ENCODE measurements around the gene MDGA2.
"Not testable (repeated sequence)": the region's sequence is repeated elsewhere in the genome, so short reads cannot be mapped to it uniquely, and the experiment has no call there.

MDGA2 gene

GRCh38 chr14:47297374-47297773 lies 378.0 kb downstream of the MDGA2 start:
- H3K27me3 ChIP-seq (replicated peaks; ENCODE audit: control insufficient read depth, insufficient read depth, low read length) = no peaks in the 10 kb centered on the region
- H3K4me3 ChIP-seq (replicated peaks; ENCODE audit: low read depth, low read length) = no peak overlapping the region
- no peaks in the 10 kb centered on the region for H3K36me3 ChIP-seq (ENCODE audit: control insufficient read depth, insufficient read depth, low read length)
- no peak for DNase-seq (ENCODE audit: extremely low read depth, insufficient read length)
- TF ChIP-seq CTCF (IDR thresholded peaks at IDR 0.05; ENCODE audit: insufficient read depth, low read length, poor library complexity, severe bottlenecking) = no peak

GRCh38 chr14:47284283-47284682 lies 391.1 kb downstream of the MDGA2 start:
- no peaks in the 10 kb centered on the region for H3K36me3 ChIP-seq (ENCODE audit: control insufficient read depth, insufficient read depth, low read length)
- no peak for DNase-seq (ENCODE audit: extremely low read depth, insufficient read length)
- no peak for TF ChIP-seq CTCF (IDR thresholded peaks at IDR 0.05; ENCODE audit: insufficient read depth, low read length, poor library complexity, severe bottlenecking)
- H3K4me3 ChIP-seq (replicated peaks; ENCODE audit: low read depth, low read length) = no peak overlapping the region
- H3K27me3 ChIP-seq (replicated peaks; ENCODE audit: control insufficient read depth, insufficient read depth, low read length) = no peaks in the 10 kb centered on the region

GRCh38 chr14:47281761-47282160 lies 393.6 kb downstream of the MDGA2 start:
- H3K4me3 ChIP-seq (replicated peaks; ENCODE audit: low read depth, low read length); H3K36me3 ChIP-seq (ENCODE audit: control insufficient read depth, insufficient read depth, low read length); H3K27me3 ChIP-seq (replicated peaks; ENCODE audit: control insufficient read depth, insufficient read depth, low read length); DNase-seq (ENCODE audit: extremely low read depth, insufficient read length): not testable (repeated sequence)

- H3K36me3 ChIP-seq (ENCODE audit: control insufficient read depth, insufficient read depth, low read length) = no peaks in the 10 kb centered on the region
- H3K27me3 ChIP-seq (replicated peaks; ENCODE audit: control insufficient read depth, insufficient read depth, low read length) = no peaks in the 10 kb centered on the region
- no peak overlapping the region for H3K4me3 ChIP-seq (replicated peaks; ENCODE audit: low read depth, low read length)
- peak; percentile 68 for TF ChIP-seq CTCF (IDR thresholded peaks at IDR 0.05; ENCODE audit: insufficient read depth, low read length, poor library complexity, severe bottlenecking)
- no peak for DNase-seq (ENCODE audit: extremely low read depth, insufficient read length)
These were observed 397.1 kb downstream of the MDGA2 start for GRCh38 chr14:47278233-47278842.

- no peaks in the 10 kb centered on the region for H3K36me3 ChIP-seq (ENCODE audit: control insufficient read depth, insufficient read depth, low read length)
- no peak for DNase-seq (ENCODE audit: extremely low read depth, insufficient read length)
- H3K4me3 ChIP-seq (replicated peaks; ENCODE audit: low read depth, low read length) = no peak overlapping the region
- TF ChIP-seq CTCF (IDR thresholded peaks at IDR 0.05; ENCODE audit: insufficient read depth, low read length, poor library complexity, severe bottlenecking) = no peak
- no peaks in the 10 kb centered on the region for H3K27me3 ChIP-seq (replicated peaks; ENCODE audit: control insufficient read depth, insufficient read depth, low read length)
These were observed 397.7 kb downstream of the MDGA2 start for GRCh38 chr14:47277703-47278102.

- Histone ChIP-seq H3K36me3 (ENCODE audit: control insufficient read depth, insufficient read depth, low read length) (no peaks in the 10 kb centered on the region), H3K4me3 (replicated peaks; ENCODE audit: low read depth, low read length) (no peak overlapping the region), H3K27me3 (replicated peaks; ENCODE audit: control insufficient read depth, insufficient read depth, low read length) (no peaks in the 10 kb centered on the region)
- no peak for TF ChIP-seq CTCF (IDR thresholded peaks at IDR 0.05; ENCODE audit: insufficient read depth, low read length, poor library complexity, severe bottlenecking)
- no peak for DNase-seq (ENCODE audit: extremely low read depth, insufficient read length)
These were observed 398.5 kb downstream of the MDGA2 start for GRCh38 chr14:47276931-47277330.

Measured in GM06990 (cell line).